Measurements from ENCODE around the gene SH2D4B. TPM values are rescaled to one million over a fixed set of nuclear protein-coding genes. Genes with fewer than 3 reads are reported as not detected.

Gene SH2D4B
- total RNA-seq, result not detected in 2 replicates

DNA sequence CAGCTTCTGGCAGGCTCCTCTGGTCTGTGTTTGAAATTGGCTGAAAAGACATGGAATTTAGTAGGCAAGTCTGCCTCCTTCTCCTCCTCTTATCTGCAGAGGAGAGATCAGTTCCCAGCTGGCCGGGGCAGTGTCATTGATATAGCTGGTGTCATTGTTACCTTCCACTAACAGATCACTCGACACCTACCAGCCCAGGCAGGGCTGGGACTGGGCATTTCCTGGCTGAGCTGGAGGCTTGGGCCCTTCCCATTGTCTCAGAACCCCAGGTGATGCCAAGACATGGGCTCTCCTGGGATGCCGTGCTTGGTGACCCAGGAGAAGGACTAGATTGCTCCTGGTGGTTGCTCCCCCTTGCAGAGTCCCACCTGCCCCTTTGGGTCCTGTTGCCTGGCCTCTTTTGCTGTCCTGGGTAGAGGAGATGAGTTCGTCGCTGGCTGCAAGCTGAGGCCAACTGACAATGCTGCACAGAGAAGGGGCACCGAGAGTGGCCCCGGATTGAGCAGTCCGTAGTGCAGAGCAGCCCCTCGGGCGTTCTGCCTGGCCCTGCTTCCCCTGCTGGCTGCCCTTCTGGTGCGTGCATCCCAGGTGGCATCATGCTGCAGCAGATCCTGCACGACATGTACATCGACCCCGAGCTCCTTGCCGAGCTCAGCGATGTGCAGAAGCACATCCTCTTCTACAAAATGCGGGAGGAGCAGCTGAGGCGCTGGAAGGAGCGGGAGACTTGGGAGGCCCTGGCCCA, at the start of gene SH2D4B:
Gene SH2D4B, plus strand, starts transcription at position 167 of the 745 bp plus-strand sequence. Its CDS starts 430 bp downstream, at position 597.

Other genes with a start within 250 kb of the SH2D4B start
- not detected in 2 replicates for gene MAT1A, start 248.2 kb upstream of the SH2D4B start, total RNA-seq
- gene DYDC1, start 181.1 kb upstream of the SH2D4B start, total RNA-seq, result not detected in 2 replicates
- not detected in 2 replicates for gene DYDC2, start 181.1 kb upstream of the SH2D4B start, total RNA-seq
- gene PRXL2A, start 129.4 kb upstream of the SH2D4B start, total RNA-seq, result 1.3 and 2.9 TPM in 2 replicates
- 15.1 and 22.7 TPM in 2 replicates for gene TSPAN14, start 83.6 kb upstream of the SH2D4B start, total RNA-seq